Mucosa of rectum (tissue), 2 donors: Measurements from ENCODE around the gene KTN1.

Source experiments
- H3K27ac ChIP-seq, 2 donors: one replicate each; pipeline ENCODE4 v1.7.0; 2013; ENCODE audit warnings: inconsistent platforms in 2 of 2, low read depth in 2 of 2, low read length in 2 of 2
- H3K27me3 ChIP-seq, 2 donors: one replicate each; pipeline ENCODE4 v1.7.0; 2013; ENCODE audit warnings: low read length in 2 of 2; ENCODE audit not compliant: control insufficient read depth in 2 of 2, insufficient read depth in 2 of 2
- H3K36me3 ChIP-seq, 2 donors: one replicate each; pipeline ENCODE4 v1.7.0; 2013; ENCODE audit warnings: low read length in 2 of 2; ENCODE audit not compliant: control insufficient read depth in 2 of 2, insufficient read depth in 2 of 2
- H3K4me1 ChIP-seq, 2 donors: one replicate each; pipeline ENCODE4 v1.7.0; 2013; ENCODE audit warnings: low read length in 2 of 2, mild to moderate bottlenecking in 1 of 2; ENCODE audit not compliant: control insufficient read depth in 2 of 2, insufficient read depth in 2 of 2
- H3K4me3 ChIP-seq, 2 donors: one replicate each; pipeline ENCODE4 v1.7.0; 2013; ENCODE audit warnings: low read length in 2 of 2
- H3K9ac ChIP-seq, 2 donors: one replicate each; pipeline ENCODE4 v1.7.0; 2013; ENCODE audit warnings: low read length in 2 of 2, low read depth in 1 of 2, mild to moderate bottlenecking in 1 of 2
- H3K9me3 ChIP-seq, 2 donors: one replicate each; pipeline ENCODE4 v1.7.0; 2013; ENCODE audit warnings: low read length in 2 of 2; ENCODE audit not compliant: control insufficient read depth in 2 of 2
- donor health status: healthy.
- donor health status: Normal muscosa, but diverticular disease.

KTN1 gene

DNA sequence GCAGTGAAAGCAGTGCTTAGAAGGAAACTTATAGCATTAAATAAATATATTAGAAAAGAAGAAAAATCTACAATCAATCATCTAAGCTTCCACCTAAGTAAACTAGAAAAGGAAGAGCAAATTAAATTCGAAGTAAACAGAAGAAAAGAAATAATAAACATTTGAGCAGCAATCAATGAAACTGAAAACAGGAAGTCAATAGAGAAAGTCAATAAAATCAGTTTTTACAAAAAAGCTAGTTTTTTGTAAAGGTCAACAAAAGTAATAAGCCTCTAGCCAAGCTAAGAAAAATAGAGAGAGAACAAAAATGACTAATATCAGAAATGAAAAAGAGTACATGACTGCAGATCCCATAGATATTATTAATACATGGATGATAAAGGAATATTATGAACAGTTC lies 34.2 kb upstream of the KTN1 start:
- Histone ChIP-seq H3K4me3 (no peak overlapping the region), H3K9me3 (no peaks in the 10 kb centered on the region), H3K27me3 (no peaks in the 10 kb centered on the region), H3K4me1 (no peaks in the 10 kb centered on the region), H3K36me3 (no peaks in the 10 kb centered on the region), H3K9ac (no peak overlapping the region), H3K27ac (no peak overlapping the region)

DNA sequence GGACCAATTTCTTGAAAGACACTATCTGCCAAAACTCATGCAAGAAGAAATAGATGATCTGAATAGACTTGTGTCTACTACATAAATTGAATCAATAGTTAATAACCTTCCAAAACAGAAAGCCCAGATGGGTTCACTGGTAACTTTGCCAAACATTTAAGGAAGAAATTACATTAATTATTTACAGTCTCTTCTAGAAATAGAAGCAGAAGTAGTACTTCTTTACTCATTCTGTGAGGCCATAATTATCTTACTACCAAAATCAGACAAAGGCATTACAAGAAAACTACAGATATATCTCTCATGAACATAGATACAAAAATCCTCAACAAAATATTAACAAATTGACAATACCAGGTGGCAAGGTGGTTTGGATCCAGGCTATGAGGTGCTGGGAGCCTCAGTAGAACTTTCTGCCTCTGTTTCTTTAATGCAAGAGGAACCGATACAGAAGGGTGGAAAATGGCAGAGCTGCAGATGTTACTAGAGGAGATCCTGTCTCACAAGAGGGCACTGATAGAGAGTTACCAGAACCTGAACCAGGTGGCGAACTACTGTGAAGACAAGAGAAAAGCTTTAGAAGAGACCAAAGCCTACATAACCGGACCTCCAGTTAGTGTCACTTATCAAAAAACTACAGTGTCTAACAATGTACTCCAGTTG lies 33.7 kb upstream of the KTN1 start:
- Histone ChIP-seq H3K27ac (no peak overlapping the region), H3K9ac (no peak overlapping the region), H3K9me3 (no peaks in the 10 kb centered on the region), H3K36me3 (no peaks in the 10 kb centered on the region), H3K4me3 (no peak overlapping the region), H3K4me1 (no peaks in the 10 kb centered on the region), H3K27me3 (no peaks in the 10 kb centered on the region)

DNA sequence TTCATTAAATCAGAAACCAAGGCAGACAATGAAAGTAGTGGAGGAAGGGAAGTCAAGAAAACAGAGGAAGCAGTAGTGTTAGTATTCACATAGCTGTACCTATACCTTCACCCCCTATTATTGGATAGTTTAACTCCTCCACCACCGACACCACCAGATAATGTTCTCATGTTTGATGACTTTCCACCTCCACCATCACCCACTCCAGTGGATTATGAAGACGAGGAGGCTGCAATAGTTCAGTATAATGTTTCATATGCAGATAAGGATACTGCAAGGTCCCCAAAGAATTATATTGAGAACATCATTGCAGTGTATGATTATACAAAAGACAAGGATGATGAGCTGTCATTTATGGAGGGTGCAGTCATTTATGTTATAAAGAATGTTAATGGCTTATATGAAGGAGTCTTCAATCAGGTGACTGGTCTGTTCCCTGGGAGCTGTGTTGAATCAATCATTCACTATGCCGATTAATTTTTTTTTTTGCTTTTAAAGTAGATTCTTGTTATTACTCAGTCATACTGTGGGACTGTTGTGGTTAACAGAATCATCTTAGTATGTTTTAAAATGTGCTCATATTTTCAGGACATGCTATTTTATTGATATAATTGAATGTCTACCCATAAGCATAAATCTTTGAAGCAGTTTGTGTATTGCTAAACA lies 32.2 kb upstream of the KTN1 start:
- Histone ChIP-seq H3K36me3 (no peaks in the 10 kb centered on the region), H3K4me3 (no peak overlapping the region), H3K9me3 (no peaks in the 10 kb centered on the region), H3K4me1 (no peaks in the 10 kb centered on the region), H3K27me3 (no peaks in the 10 kb centered on the region), H3K9ac (no peak overlapping the region), H3K27ac (no peak overlapping the region)

DNA sequence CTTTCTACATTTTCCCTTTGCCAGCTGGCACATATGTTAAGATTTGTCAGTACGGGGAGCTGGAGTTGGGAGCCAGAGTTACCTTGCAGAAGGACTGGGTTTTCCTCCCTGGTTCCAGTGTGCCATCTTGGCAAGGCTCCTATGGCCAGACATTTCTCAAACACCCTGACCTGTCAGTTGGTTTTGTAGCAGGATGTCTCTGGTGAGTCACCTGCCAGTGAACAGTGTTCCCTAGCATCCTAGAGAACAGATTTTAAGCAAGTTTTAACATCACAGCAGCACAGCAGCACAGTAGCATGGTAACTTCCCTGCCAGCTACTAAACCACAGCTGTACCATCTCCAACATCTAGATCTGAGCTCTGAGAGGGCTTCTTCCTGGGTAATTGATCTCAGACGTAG lies 26.2 kb upstream of the KTN1 start:
- Histone ChIP-seq H3K9me3 (no peaks in the 10 kb centered on the region), H3K4me1 (no peaks in the 10 kb centered on the region), H3K27me3 (no peaks in the 10 kb centered on the region), H3K27ac (no peak overlapping the region), H3K9ac (no peak overlapping the region), H3K4me3 (no peak overlapping the region), H3K36me3 (no peaks in the 10 kb centered on the region)

DNA sequence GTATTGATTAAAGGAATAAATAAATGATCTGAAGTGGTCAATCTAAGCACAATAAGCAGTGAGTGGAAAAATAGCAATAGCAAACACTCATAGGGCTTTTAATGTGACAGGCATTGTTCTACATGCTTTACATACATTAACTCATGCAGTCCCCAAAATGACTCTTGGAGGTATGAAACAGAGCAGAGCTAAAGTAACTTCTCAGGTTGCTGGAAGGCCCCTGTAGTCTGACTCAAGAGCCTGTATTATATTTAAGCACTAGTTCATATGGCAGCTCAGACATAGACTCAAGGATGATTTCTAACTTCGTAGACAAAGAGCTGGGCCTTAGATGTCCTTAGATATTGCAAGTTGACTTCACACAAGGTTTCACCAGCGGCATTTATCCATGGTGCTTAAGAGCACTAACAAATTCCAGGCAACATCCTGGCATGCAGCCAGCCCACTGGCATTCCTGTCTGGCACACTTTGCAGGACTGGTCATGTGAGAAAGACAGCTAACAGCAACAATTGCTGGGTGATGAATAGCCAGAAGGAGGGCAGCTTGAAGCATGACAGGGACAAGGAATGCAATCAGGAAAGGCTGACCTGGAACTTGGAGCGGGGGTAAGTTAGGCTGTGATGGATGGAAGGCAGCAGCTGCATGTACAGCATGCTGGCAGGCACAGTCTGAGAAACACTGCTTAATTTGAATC lies 22.9 kb upstream of the KTN1 start:
- no peaks in the 10 kb centered on the region for H3K27me3 ChIP-seq
- no peaks in the 10 kb centered on the region for H3K4me1 ChIP-seq
- H3K4me3 ChIP-seq: no peak overlapping the region
- H3K9me3 ChIP-seq: no peaks in the 10 kb centered on the region
- H3K36me3 ChIP-seq: no peaks in the 10 kb centered on the region
- no peak overlapping the region for H3K9ac ChIP-seq
- H3K27ac ChIP-seq: no peak overlapping the region

DNA sequence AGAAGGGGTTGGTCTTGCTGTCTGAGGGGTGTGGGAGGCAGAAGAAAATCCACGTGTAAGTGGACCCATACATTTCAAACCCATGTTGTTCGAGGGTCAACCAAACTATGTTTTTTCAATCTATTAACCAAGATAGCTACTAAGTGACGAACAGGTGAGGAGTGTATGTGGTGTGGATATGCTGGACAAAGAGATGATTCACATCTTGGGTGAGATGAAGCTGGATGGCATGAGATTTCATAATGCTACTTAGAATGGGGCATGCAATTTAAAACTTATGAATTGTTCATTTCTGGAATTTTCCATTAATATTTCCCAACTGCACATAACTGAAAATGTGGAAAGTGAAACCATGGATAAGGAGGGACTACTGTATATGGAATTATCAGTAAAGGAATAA lies 17.9 kb upstream of the KTN1 start:
- Histone ChIP-seq H3K4me3 (no peak overlapping the region), H3K27ac (no peak overlapping the region), H3K27me3 (no peaks in the 10 kb centered on the region), H3K9me3 (no peaks in the 10 kb centered on the region), H3K4me1 (no peaks in the 10 kb centered on the region), H3K36me3 (no peaks in the 10 kb centered on the region), H3K9ac (no peak overlapping the region)

DNA sequence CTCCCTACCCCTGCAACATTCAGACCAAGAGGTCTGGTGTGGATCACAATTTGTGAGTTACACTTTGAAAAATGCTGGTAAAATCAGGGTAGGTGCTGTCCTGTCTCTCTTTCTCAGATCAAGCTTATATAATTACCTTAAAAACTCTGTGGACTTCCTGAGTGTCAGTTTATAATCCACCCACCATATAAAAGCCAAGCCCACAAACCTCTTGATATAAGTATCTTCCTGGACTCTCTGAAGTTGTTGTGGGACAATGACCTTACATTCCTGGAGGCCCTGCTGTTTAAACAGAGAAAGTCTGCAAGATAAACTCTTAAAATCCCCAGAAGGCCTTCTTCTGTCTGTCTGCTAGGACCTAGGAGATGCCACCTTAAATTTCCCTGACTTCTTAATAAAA lies 11.4 kb upstream of the KTN1 start:
- Histone ChIP-seq H3K4me1 (peaks cover 0 to 5% of the 10 kb centered on the region in 2 donors), H3K27me3 (no peaks in the 10 kb centered on the region), H3K4me3 (no peak overlapping the region), H3K36me3 (no peaks in the 10 kb centered on the region), H3K27ac (no peak overlapping the region), H3K9me3 (no peaks in the 10 kb centered on the region), H3K9ac (no peak overlapping the region)

DNA sequence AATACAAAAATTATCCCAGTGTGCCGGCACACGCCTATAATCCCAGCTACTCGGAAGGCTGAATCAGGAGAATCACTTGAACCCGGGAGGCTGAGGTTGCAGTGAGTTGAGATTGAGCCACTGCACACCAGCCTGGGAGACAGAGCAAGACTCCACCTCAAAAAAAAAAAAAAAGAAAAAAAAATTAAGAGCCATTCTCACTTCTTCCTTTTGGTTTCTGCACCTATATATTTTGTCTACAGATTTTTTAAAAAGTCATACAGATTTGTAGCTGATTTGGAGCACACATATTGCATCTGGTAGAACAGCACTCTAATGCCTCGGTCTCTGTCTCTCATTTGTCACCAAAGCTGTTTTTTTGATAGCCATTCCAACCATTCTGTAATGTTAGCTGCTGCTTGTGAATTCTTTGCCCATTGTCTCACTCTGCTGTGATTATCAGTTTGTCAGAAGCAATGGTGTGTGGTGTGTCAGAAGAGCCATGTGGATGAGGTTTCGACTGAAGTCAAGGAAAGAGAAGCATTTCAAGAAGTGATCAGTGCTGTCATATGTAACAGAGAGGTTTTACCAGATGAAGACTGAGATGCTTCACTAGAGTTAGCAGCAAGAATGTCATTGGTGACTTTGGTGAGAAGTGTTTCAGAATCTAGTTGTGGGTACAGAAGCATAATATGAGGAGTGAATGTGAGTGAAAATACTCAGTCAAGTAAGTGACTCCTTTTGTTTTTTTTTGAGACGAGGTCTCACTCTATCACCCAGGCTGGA lies 8.7 kb upstream of the KTN1 start:
- Histone ChIP-seq H3K27ac (no peak overlapping the region), H3K36me3 (no peaks in the 10 kb centered on the region), H3K27me3 (no peaks in the 10 kb centered on the region), H3K9ac (no peak overlapping the region), H3K9me3 (no peaks in the 10 kb centered on the region), H3K4me1 (peaks cover 0 to 5% of the 10 kb centered on the region in 2 donors), H3K4me3 (no peak overlapping the region)

DNA sequence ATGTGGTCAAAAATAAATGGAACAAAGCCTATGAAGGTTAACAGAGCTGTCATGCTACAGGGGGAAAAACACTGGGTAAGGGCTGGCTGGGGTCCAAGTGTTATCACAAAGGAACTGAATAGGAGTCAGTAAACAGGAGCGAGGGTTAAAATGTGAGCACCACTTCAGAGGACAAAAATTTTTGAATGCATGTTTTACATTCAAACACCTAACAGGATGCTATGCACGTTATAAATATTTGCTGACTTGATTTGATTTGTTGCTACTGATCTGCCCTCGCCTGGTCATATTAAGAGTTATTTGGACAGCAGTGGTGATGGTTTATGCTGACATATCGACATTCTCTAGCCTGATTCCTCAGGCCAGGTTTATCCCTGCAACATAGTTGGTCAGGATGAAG lies 7.4 kb upstream of the KTN1 start:
- Histone ChIP-seq H3K27me3 (no peaks in the 10 kb centered on the region), H3K4me1 (peaks cover 0 to 5% of the 10 kb centered on the region in 2 donors), H3K36me3 (peaks cover 0 to 3% of the 10 kb centered on the region in 2 donors), H3K9ac (no peak overlapping the region), H3K4me3 (no peak overlapping the region), H3K9me3 (no peaks in the 10 kb centered on the region), H3K27ac (no peak overlapping the region)

DNA sequence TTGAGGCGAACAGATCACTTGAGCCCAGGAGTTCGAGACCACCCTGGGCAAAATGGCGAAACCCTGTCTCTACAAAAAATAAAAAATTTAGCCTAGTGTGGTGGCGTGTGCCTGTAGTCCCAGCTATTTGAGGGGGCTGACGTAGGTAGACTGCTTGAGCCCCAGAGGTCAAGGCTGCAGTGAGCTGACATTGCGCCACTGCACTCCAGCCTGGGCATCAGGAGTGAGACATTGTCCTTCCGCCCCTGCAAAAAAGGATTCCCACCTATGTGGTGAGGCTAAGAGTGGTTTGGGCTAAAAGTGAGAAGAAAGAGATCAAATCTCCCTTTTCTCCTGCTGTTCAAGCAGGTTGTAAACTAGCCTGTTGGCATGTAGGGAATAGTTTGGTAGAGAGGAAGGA lies 5.0 kb upstream of the KTN1 start:
- Histone ChIP-seq H3K27ac (no peak overlapping the region), H3K4me3 (no peak overlapping the region), H3K9ac (no peak overlapping the region), H3K27me3 (no peaks in the 10 kb centered on the region), H3K36me3 (peaks cover 0 to 3% of the 10 kb centered on the region in 2 donors), H3K4me1 (peaks cover 0 to 6% of the 10 kb centered on the region in 2 donors), H3K9me3 (no peaks in the 10 kb centered on the region)
